Esophagus squamous epithelium (tissue), 4 donors: ENCODE measurements around the gene KLHL8.

Source experiments
- POLR2A ChIP-seq, 4 donors: fragments of 450-650 bp; IDR thresholded peaks; one replicate each; pipeline ENCODE4 v1.6.1; 2017; ENCODE audit warnings: antibody characterized with exemption in 4 of 4, mild to moderate bottlenecking in 4 of 4, moderate library complexity in 3 of 4
- TF ChIP-seq, protein P1 (sequence below), 6 experiments: fragments of 450-650 bp in 4 of 6; fragments of 200-600 bp in 2 of 6; sonication (generic) in 2 of 6; IDR thresholded peaks; one replicate each; pipeline ENCODE4 v1.5.1; 2016 to 2019; ENCODE audit warnings: antibody characterized with exemption in 6 of 6, mild to moderate bottlenecking in 4 of 6, moderate library complexity in 4 of 6

DNA sequence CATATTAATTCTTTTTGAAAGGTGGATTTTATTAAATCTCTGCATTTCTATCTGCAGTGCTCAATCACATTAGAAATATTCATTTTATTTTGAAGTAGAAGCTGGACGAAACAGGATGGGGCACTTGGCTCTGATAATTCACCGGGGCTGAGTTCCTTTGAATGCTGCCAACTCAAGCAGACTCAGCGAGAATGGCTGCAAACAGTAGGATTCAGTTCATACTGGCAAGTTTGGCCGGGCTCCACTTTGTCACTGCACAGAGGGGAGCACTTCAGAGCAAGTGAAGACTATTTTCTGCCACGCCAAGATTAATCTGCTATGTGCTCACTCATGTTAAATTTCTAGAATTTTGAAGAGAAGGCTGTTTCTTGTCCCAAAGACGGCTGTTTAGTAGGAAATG lies 30.7 kb upstream of the KLHL8 start:
- TF ChIP-seq POLR2A (IDR thresholded peaks at IDR 0.05) = no peak
- TF ChIP-seq, protein P1, sequence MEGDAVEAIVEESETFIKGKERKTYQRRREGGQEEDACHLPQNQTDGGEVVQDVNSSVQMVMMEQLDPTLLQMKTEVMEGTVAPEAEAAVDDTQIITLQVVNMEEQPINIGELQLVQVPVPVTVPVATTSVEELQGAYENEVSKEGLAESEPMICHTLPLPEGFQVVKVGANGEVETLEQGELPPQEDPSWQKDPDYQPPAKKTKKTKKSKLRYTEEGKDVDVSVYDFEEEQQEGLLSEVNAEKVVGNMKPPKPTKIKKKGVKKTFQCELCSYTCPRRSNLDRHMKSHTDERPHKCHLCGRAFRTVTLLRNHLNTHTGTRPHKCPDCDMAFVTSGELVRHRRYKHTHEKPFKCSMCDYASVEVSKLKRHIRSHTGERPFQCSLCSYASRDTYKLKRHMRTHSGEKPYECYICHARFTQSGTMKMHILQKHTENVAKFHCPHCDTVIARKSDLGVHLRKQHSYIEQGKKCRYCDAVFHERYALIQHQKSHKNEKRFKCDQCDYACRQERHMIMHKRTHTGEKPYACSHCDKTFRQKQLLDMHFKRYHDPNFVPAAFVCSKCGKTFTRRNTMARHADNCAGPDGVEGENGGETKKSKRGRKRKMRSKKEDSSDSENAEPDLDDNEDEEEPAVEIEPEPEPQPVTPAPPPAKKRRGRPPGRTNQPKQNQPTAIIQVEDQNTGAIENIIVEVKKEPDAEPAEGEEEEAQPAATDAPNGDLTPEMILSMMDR (IDR thresholded peaks at IDR 0.05) = no peak
